Measurements from ENCODE around the gene ABCB1.

GRCh38 chr7:87505122-87505521, 95.6 kb downstream of the ABCB1 start:
- TF ChIP-seq, protein P1, sequence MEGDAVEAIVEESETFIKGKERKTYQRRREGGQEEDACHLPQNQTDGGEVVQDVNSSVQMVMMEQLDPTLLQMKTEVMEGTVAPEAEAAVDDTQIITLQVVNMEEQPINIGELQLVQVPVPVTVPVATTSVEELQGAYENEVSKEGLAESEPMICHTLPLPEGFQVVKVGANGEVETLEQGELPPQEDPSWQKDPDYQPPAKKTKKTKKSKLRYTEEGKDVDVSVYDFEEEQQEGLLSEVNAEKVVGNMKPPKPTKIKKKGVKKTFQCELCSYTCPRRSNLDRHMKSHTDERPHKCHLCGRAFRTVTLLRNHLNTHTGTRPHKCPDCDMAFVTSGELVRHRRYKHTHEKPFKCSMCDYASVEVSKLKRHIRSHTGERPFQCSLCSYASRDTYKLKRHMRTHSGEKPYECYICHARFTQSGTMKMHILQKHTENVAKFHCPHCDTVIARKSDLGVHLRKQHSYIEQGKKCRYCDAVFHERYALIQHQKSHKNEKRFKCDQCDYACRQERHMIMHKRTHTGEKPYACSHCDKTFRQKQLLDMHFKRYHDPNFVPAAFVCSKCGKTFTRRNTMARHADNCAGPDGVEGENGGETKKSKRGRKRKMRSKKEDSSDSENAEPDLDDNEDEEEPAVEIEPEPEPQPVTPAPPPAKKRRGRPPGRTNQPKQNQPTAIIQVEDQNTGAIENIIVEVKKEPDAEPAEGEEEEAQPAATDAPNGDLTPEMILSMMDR (IDR thresholded peaks at IDR 0.05; ENCODE audit: poor library complexity, severe bottlenecking), result no peak
- TF ChIP-seq SMC3 (conservative IDR thresholded peaks at IDR 0.05; ENCODE audit: poor library complexity) (no peak), EZH2 (IDR thresholded peaks at IDR 0.05; ENCODE audit: borderline replicate concordance, insufficient read depth, low read length, poor library complexity, severe bottlenecking) (no peak), POLR2AphosphoS5 (IDR thresholded peaks at IDR 0.05) (no peak), TAF1 (IDR thresholded peaks at IDR 0.05; ENCODE audit: low read depth) (no peak), RAD21 (conservative IDR thresholded peaks at IDR 0.05) (no peak), EP300 (conservative IDR thresholded peaks at IDR 0.05; ENCODE audit: poor library complexity, severe bottlenecking) (no peak), MXI1 (conservative IDR thresholded peaks at IDR 0.05; ENCODE audit: poor library complexity, severe bottlenecking) (no peak)
- TF ChIP-seq, protein P2, sequence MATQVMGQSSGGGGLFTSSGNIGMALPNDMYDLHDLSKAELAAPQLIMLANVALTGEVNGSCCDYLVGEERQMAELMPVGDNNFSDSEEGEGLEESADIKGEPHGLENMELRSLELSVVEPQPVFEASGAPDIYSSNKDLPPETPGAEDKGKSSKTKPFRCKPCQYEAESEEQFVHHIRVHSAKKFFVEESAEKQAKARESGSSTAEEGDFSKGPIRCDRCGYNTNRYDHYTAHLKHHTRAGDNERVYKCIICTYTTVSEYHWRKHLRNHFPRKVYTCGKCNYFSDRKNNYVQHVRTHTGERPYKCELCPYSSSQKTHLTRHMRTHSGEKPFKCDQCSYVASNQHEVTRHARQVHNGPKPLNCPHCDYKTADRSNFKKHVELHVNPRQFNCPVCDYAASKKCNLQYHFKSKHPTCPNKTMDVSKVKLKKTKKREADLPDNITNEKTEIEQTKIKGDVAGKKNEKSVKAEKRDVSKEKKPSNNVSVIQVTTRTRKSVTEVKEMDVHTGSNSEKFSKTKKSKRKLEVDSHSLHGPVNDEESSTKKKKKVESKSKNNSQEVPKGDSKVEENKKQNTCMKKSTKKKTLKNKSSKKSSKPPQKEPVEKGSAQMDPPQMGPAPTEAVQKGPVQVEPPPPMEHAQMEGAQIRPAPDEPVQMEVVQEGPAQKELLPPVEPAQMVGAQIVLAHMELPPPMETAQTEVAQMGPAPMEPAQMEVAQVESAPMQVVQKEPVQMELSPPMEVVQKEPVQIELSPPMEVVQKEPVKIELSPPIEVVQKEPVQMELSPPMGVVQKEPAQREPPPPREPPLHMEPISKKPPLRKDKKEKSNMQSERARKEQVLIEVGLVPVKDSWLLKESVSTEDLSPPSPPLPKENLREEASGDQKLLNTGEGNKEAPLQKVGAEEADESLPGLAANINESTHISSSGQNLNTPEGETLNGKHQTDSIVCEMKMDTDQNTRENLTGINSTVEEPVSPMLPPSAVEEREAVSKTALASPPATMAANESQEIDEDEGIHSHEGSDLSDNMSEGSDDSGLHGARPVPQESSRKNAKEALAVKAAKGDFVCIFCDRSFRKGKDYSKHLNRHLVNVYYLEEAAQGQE (IDR thresholded peaks at IDR 0.05; ENCODE audit: borderline replicate concordance), result no peak

Data from neural cell (in vitro differentiated cells).